A673 (cell line): ENCODE data around the gene COL4A2.

Experiments used
- EZH2 ChIP-seq: fragments of 200-600 bp; sonication (generic); IDR thresholded peaks from 2 replicates; pipeline ENCODE4 v1.6.1; 2017; ENCODE audit warnings: borderline replicate concordance, low read depth, mild to moderate bottlenecking, mixed read lengths, antibody characterized with exemption, low read length; ENCODE audit not compliant: poor library complexity, severe bottlenecking
- TF ChIP-seq, protein P1 (sequence below): fragments of 300-800, 200-600 bp; sonication (generic); conservative IDR thresholded peaks from 2 replicates; pipeline ENCODE4 v1.5.1; 2017; ENCODE audit warnings: low read depth, mild to moderate bottlenecking, antibody characterized with exemption, low read length, moderate library complexity, mixed read lengths

DNA sequence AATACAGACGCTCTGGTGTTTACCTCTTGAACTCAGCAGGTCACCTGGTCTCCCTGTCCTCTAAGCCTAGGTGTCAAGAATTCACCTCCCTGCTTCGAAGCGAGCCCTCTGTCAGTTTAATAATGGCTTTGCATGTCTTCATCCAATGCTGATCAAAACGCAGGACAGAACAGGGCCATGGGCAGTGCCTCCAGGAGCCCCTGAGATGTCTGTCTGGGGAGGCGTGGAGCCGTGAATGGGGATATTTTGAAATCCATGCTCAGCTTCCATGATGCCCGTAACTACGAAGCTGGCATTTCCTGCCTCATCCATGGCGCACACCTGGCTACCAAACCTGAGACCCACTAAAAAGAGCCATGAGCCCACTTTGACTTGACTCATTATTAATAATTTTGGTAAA, 140.7 kb downstream of the COL4A2 start:
- no peak for TF ChIP-seq EZH2
- TF ChIP-seq, protein P1, sequence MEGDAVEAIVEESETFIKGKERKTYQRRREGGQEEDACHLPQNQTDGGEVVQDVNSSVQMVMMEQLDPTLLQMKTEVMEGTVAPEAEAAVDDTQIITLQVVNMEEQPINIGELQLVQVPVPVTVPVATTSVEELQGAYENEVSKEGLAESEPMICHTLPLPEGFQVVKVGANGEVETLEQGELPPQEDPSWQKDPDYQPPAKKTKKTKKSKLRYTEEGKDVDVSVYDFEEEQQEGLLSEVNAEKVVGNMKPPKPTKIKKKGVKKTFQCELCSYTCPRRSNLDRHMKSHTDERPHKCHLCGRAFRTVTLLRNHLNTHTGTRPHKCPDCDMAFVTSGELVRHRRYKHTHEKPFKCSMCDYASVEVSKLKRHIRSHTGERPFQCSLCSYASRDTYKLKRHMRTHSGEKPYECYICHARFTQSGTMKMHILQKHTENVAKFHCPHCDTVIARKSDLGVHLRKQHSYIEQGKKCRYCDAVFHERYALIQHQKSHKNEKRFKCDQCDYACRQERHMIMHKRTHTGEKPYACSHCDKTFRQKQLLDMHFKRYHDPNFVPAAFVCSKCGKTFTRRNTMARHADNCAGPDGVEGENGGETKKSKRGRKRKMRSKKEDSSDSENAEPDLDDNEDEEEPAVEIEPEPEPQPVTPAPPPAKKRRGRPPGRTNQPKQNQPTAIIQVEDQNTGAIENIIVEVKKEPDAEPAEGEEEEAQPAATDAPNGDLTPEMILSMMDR = no peak
